Chondrocyte (in vitro differentiated cells): ENCODE results near the gene DLL1. TPM values are rescaled to one million over a fixed set of nuclear protein-coding genes. Genes with fewer than 3 reads are reported as not detected.

ENCODE experiments used
- DNase-seq: peaks from one replicate; pipeline ENCODE4 v3.0.0; 2021; ENCODE audit warnings: mixed read lengths, low spot score
- H3K27ac Mint-ChIP-seq: one replicate; pipeline ENCODE4 v1.8.0; 2021; ENCODE audit warnings: mild to moderate bottlenecking, moderate library complexity, mixed read lengths; ENCODE audit not compliant: unreplicated experiment
- H3K27me3 Mint-ChIP-seq: 2 replicates; pipeline ENCODE4 v1.8.0; 2021; ENCODE audit warnings: low read depth, mixed read lengths
- H3K36me3 Mint-ChIP-seq: 2 replicates; pipeline ENCODE4 v1.8.0; 2021; ENCODE audit warnings: low read depth, mixed read lengths
- H3K4me1 Mint-ChIP-seq: 2 replicates; pipeline ENCODE4 v1.8.0; 2021; ENCODE audit warnings: low read depth, mild to moderate bottlenecking, mixed read lengths
- H3K4me3 Mint-ChIP-seq: one replicate; pipeline ENCODE4 v1.8.0; 2021; ENCODE audit warnings: mild to moderate bottlenecking, moderate library complexity, mixed read lengths; ENCODE audit not compliant: unreplicated experiment
- H3K9me3 Mint-ChIP-seq: 2 replicates; pipeline ENCODE4 v1.8.0; 2021; ENCODE audit warnings: low read depth, mixed read lengths
- total RNA-seq: library from RNA; stranded (reverse); gene quantifications from 3 replicates; pipeline ENCODE4 v1.2.1, GENCODE V29; 2021
- TF ChIP-seq, protein P1 (sequence below): fragments of 200-600 bp; sonication (generic); IDR thresholded peaks from 2 replicates; pipeline ENCODE4 v1.5.0; 2021; ENCODE audit warnings: antibody characterized with exemption, mild to moderate bottlenecking, moderate library complexity

DLL1 gene
- total RNA-seq, 1 donor from 2014 or later, result 0.35 TPM

DNA sequence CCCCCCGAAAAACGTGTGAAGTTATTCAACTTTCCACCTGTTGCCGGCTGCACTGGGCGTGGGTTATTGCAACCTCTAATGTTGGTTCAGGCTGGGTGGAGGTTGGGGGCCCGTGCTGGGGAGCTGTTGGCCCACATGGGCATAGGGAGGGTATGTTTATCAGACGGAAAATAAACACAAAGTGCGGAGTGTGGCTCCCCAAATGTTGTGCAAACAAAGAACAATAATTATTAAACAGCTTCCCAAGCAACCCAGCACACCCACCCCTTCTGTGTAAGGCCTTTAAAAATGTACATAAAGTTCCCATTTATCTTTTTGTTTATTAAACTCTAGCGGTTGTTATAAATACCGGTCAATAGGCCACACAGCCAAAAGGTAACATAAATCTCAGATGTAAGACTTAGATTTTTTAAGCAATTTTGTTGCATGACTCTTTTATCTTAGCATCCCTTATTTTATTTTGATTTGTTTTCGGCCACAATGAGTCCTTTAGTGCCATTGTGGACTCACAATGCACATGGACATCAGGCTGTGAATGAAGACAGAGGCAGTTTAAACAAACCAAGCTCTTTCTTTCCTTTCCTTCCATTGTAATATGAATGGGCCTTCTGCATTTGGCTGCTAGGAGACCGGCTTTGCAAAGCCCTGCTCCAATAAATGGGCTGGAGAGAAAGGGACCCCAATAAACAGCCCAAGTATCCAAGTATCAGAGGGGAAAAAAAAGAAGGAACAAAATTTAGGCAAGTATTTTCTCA is 6.9 kb upstream of the DLL1 start:
- H3K4me3 Mint-ChIP-seq, result no peak overlapping the region

DNA sequence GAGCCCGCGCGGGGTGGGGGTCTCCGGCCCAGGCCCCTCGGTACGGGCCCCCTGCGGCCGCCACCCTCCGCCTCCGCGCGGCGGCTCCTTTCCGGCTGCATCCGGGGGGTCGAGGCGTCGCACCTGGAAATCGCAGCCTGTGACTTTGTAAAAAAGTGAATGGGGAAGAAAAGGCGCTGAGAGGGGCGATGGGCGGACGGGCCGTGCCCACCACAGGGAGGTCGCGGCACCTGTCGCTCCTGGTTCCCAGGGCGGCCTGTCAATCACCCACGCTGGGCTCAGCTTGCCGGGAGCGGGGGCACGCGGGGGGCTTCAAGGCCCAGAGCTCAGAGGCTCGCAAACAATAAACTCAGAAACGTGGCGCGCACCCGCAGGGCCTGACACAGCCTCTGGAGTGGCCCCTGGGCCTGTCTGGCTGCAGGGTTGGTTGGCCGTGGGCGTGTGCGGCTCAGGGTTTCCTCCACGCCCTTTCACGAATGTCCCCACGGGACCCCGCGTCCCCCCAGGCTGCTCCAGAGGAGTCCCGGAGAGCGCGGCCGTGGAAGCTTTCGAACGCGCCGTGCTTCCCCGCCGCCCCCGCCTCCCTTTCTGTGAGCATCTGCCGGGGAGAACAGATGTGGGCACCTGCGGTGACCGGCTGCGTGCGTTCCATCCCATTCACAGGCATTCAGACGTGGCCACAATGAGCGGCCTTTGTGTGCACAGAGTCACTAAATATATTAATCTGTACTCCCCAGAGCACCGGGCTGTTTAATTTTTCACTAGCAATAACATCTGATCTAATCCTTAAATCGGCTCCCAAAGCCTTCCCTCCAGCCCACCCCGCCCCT is 6.1 kb upstream of the DLL1 start:
- Mint-ChIP-seq H3K27me3 (peaks cover 55% of the 10 kb centered on the region), H3K4me1 (peaks cover 26% of the 10 kb centered on the region), H3K9me3 (peaks cover 4% of the 10 kb centered on the region), H3K4me3 (no peak overlapping the region), H3K36me3 (peaks cover 6% of the 10 kb centered on the region), H3K27ac (no peak overlapping the region)
- TF ChIP-seq, protein P1, sequence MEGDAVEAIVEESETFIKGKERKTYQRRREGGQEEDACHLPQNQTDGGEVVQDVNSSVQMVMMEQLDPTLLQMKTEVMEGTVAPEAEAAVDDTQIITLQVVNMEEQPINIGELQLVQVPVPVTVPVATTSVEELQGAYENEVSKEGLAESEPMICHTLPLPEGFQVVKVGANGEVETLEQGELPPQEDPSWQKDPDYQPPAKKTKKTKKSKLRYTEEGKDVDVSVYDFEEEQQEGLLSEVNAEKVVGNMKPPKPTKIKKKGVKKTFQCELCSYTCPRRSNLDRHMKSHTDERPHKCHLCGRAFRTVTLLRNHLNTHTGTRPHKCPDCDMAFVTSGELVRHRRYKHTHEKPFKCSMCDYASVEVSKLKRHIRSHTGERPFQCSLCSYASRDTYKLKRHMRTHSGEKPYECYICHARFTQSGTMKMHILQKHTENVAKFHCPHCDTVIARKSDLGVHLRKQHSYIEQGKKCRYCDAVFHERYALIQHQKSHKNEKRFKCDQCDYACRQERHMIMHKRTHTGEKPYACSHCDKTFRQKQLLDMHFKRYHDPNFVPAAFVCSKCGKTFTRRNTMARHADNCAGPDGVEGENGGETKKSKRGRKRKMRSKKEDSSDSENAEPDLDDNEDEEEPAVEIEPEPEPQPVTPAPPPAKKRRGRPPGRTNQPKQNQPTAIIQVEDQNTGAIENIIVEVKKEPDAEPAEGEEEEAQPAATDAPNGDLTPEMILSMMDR, result no peak
- DNase-seq, result peak; percentile 86

More for the DNA sequence above, 6.9 kb upstream of the DLL1 start:
- DNase-seq, result no peak
- TF ChIP-seq, protein P1, result no peak
- Mint-ChIP-seq H3K9me3 (peaks cover 4% of the 10 kb centered on the region), H3K27me3 (peaks cover 48% of the 10 kb centered on the region), H3K4me1 (peaks cover 20% of the 10 kb centered on the region), H3K27ac (no peak overlapping the region), H3K36me3 (peaks cover 6% of the 10 kb centered on the region)

DNA sequence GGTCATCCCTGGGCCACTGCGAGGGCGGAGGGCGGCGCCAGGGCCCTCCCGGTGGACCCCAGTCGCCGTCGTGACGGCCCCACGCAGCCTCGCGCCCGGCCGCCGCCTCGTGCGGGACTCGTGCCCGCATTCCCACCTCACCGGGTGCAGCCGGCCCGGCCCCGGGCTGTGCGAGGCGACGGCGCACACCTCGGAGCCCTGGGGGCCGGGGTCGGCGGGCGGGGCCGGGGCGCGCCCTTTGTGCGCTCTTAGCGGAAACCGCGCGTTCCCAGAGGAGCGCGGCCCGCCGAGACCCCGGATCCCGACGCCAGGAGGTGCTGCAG is 5.5 kb upstream of the DLL1 start:
- DNase-seq, result no peak
- H3K36me3 Mint-ChIP-seq, result peaks cover 1% of the 10 kb centered on the region
- H3K9me3 Mint-ChIP-seq, result peaks cover under 1% of the 10 kb centered on the region
- no peak overlapping the region for H3K4me3 Mint-ChIP-seq
- H3K27me3 Mint-ChIP-seq, result peaks cover 52% of the 10 kb centered on the region
- no peak overlapping the region for H3K27ac Mint-ChIP-seq
- peaks cover 30% of the 10 kb centered on the region for H3K4me1 Mint-ChIP-seq
- TF ChIP-seq, protein P1, result no peak

DNA sequence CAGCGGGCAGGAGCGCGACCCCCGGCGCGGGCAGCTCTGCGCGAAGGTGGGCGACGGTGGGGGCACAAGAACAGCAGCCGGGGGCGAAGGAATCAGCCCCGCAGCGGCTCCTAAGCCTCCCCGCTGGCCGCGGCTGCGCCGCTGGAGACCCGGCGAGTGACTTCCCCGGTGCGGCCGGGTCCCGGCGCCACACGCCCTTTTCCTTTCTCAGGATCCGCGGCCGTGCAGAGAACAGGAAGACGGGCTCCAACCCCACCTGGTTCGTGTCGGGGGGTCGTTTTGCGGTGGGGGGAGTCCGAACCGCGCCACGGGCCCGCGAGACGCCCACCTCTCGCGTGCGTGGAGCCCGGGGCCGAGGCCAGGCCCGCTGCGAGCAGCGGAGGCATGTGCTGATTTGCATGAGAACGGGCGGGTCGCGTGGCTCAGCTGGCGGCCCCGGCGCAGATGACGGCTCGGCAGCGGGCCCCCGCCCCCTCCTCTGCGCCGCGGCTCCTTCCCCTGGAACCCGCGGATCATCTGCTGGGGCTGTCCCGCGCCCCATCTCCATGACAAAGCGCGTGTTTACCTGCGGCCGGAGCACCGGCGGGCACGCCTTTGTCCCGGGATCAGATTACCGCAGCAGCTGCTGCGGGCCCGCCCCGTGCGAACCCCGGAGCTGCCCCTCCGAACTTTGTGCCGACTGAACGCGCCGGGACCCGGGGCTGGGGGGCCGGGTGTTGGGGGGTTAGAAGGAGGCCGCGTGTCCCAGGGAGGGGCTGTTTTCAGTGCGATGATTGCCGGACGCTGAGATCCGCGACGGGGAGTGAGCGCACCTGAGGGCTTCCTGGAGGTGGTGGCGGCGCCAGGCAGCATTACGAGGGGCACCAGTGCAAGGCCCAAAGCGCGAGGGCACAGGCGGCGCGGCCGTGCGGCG is 4.9 kb upstream of the DLL1 start:
- Mint-ChIP-seq H3K9me3 (no peaks in the 10 kb centered on the region), H3K36me3 (peaks cover 1% of the 10 kb centered on the region), H3K4me3 (peak overlapping the region; percentile 73), H3K27me3 (peaks cover 52% of the 10 kb centered on the region), H3K27ac (no peak overlapping the region), H3K4me1 (peaks cover 30% of the 10 kb centered on the region)
- TF ChIP-seq, protein P1, result no peak
- DNase-seq, result no peak
